Rectal smooth muscle tissue (tissue), 1 donor: ENCODE data around the gene LIMK2.
"Not testable (repeated sequence)": the region's sequence is repeated elsewhere in the genome, so short reads cannot be mapped to it uniquely, and the experiment has no call there.

Experiments used
- H3K27ac ChIP-seq: one replicate; pipeline ENCODE4 v1.7.0; 2013; ENCODE audit warnings: low read depth, low read length, inconsistent platforms
- H3K27me3 ChIP-seq: one replicate; pipeline ENCODE4 v1.7.0; 2013; ENCODE audit warnings: low read length; ENCODE audit not compliant: control insufficient read depth, insufficient read depth
- H3K36me3 ChIP-seq: one replicate; pipeline ENCODE4 v1.7.0; 2013; ENCODE audit warnings: low read length; ENCODE audit not compliant: control insufficient read depth, insufficient read depth
- H3K4me1 ChIP-seq: one replicate; pipeline ENCODE4 v1.7.0; 2013; ENCODE audit warnings: low read length; ENCODE audit not compliant: control insufficient read depth, insufficient read depth
- H3K4me3 ChIP-seq: one replicate; pipeline ENCODE4 v1.7.0; 2013; ENCODE audit warnings: low read length
- H3K9ac ChIP-seq: one replicate; pipeline ENCODE4 v1.7.0; 2013; ENCODE audit warnings: low read length

The LIMK2 gene

GRCh38 chr22:31238057-31238456 lies 26.0 kb downstream of the LIMK2 start:
- H3K36me3 ChIP-seq: peaks cover 6% of the 10 kb centered on the region
- no peaks in the 10 kb centered on the region for H3K4me1 ChIP-seq
- no peak overlapping the region for H3K9ac ChIP-seq
- no peaks in the 10 kb centered on the region for H3K27me3 ChIP-seq
- no peak overlapping the region for H3K4me3 ChIP-seq
- H3K27ac ChIP-seq: no peak overlapping the region

GRCh38 chr22:31239771-31240370 lies 27.8 kb downstream of the LIMK2 start:
- Histone ChIP-seq H3K27ac (no peak overlapping the region), H3K4me1 (peaks cover 12% of the 10 kb centered on the region), H3K27me3 (no peaks in the 10 kb centered on the region), H3K9ac (no peak overlapping the region), H3K36me3 (peaks cover 6% of the 10 kb centered on the region), H3K4me3 (no peak overlapping the region)

GRCh38 chr22:31241200-31241599 lies 29.1 kb downstream of the LIMK2 start:
- H3K4me3 ChIP-seq: no peak overlapping the region
- H3K27ac ChIP-seq: no peak overlapping the region
- H3K36me3 ChIP-seq: peaks cover 6% of the 10 kb centered on the region
- H3K9ac ChIP-seq: no peak overlapping the region
- H3K4me1 ChIP-seq: peaks cover 12% of the 10 kb centered on the region
- no peaks in the 10 kb centered on the region for H3K27me3 ChIP-seq

- Histone ChIP-seq H3K27me3 (no peaks in the 10 kb centered on the region), H3K36me3 (peaks cover 6% of the 10 kb centered on the region), H3K9ac (no peak overlapping the region), H3K4me1 (peaks cover 12% of the 10 kb centered on the region), H3K4me3 (no peak overlapping the region), H3K27ac (no peak overlapping the region)
Observed at GRCh38 chr22:31241936-31242335, 29.8 kb downstream of the LIMK2 start.

GRCh38 chr22:31243339-31244045 lies 31.4 kb downstream of the LIMK2 start:
- Histone ChIP-seq H3K9ac (no peak overlapping the region), H3K27me3 (no peaks in the 10 kb centered on the region), H3K36me3 (peaks cover 6% of the 10 kb centered on the region), H3K4me3 (no peak overlapping the region), H3K27ac (peak overlapping the region; percentile 15), H3K4me1 (peaks cover 13% of the 10 kb centered on the region)

- Histone ChIP-seq H3K36me3 (peaks cover 9% of the 10 kb centered on the region), H3K4me1 (peaks cover 19% of the 10 kb centered on the region), H3K27ac (peak overlapping the region; percentile 41), H3K4me3 (no peak overlapping the region), H3K9ac (no peak overlapping the region), H3K27me3 (no peaks in the 10 kb centered on the region)
Observed at GRCh38 chr22:31244046-31244942, 32.2 kb downstream of the LIMK2 start.

GRCh38 chr22:31244943-31245451 lies 32.9 kb downstream of the LIMK2 start:
- Histone ChIP-seq H3K36me3 (peaks cover 9% of the 10 kb centered on the region), H3K27me3 (no peaks in the 10 kb centered on the region), H3K9ac (no peak overlapping the region), H3K27ac (peak overlapping the region; percentile 41), H3K4me3 (no peak overlapping the region), H3K4me1 (peaks cover 19% of the 10 kb centered on the region)

GRCh38 chr22:31245998-31246397 lies 33.9 kb downstream of the LIMK2 start:
- H3K27me3 ChIP-seq, H3K4me3 ChIP-seq, H3K27ac ChIP-seq, H3K36me3 ChIP-seq, H3K9ac ChIP-seq: not testable (repeated sequence)
- H3K4me1 ChIP-seq: peaks cover 19% of the 10 kb centered on the region

- Histone ChIP-seq H3K27ac (no peak overlapping the region), H3K4me3 (no peak overlapping the region), H3K36me3 (peaks cover 4% of the 10 kb centered on the region), H3K27me3 (no peaks in the 10 kb centered on the region), H3K4me1 (peaks cover 19% of the 10 kb centered on the region), H3K9ac (no peak overlapping the region)
Observed at GRCh38 chr22:31246687-31247086, 34.6 kb downstream of the LIMK2 start.

- Histone ChIP-seq H3K27ac (no peak overlapping the region), H3K4me1 (peaks cover 19% of the 10 kb centered on the region), H3K27me3 (no peaks in the 10 kb centered on the region), H3K4me3 (peak overlapping the region; percentile 58), H3K9ac (no peak overlapping the region), H3K36me3 (peaks cover 4% of the 10 kb centered on the region)
Observed at GRCh38 chr22:31247726-31248125, 35.6 kb downstream of the LIMK2 start.

- Histone ChIP-seq H3K4me3 (peak overlapping the region; percentile 58), H3K36me3 (peaks cover 4% of the 10 kb centered on the region), H3K4me1 (peaks cover 19% of the 10 kb centered on the region), H3K27me3 (no peaks in the 10 kb centered on the region), H3K27ac (no peak overlapping the region), H3K9ac (no peak overlapping the region)
Observed at GRCh38 chr22:31248138-31248745, 36.1 kb downstream of the LIMK2 start.
